ENCODE results near the gene CDK17. TPM values are rescaled to one million over a fixed set of nuclear protein-coding genes. Genes with fewer than 3 reads are reported as not detected.

The CDK17 gene
- total and polyA plus RNA-seq, 2 donors (not counting 1 experiment from before 2014, with no cell fraction given): 50.0 to 109 TPM

DNA sequence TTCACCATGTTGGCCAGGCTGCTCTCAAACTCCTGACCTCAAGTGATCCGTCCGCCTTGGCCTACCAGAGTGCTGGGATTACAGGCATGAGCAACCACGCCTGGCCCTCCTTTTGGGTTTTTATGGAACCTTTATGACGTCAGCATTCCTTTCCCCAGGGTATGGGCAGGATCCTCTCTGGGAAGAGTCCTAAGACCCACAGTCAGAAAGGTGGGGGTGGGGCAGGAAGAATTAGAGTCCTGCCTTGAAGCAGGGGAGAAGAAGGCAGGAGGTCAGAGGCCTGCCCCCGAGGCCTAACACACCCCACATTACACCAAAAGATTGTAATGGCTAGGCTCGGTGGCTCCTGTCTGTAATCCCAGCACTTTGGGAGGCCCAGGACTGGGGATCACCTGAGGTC, 30.8 kb upstream of the CDK17 start:
- Histone ChIP-seq H3K79me2 (ENCODE audit: control insufficient read depth, insufficient read depth, low read length) (no peaks in the 10 kb centered on the region), H3K9me3 (ENCODE audit: control insufficient read depth, insufficient read depth, low read depth, low read length) (no peaks in the 10 kb centered on the region), H3K4me1 (ENCODE audit: control insufficient read depth, extremely low read depth, insufficient read depth, low read length) (peaks cover 16% of the 10 kb centered on the region), H2AFZ (ENCODE audit: low read length) (no peak overlapping the region), H3K27me3 (ENCODE audit: control insufficient read depth, insufficient read depth, low read length) (no peaks in the 10 kb centered on the region), H3K9ac (ENCODE audit: insufficient read depth, low read length) (no peak overlapping the region), H3K4me2 (ENCODE audit: extremely low read depth, insufficient read depth, low read length) (no peak overlapping the region), H3K4me3 (replicated peaks in 1 of 4; ENCODE audit: control extremely low read depth in 1 of 4, insufficient read depth in 1 of 4, low read depth in 3 of 4, low read length in 4 of 4) (no peak overlapping the region), H4K20me1 (ENCODE audit: control insufficient read depth, extremely low read depth, insufficient read depth, low read length) (no peaks in the 10 kb centered on the region), H3K36me3 (ENCODE audit: control insufficient read depth, insufficient read depth, low read length) (no peaks in the 10 kb centered on the region), H3K27ac (ENCODE audit: insufficient read depth, low read length) (no peak overlapping the region)
- DNase-seq (ENCODE audit: low read depth in 2 of 2): no peak
- TF ChIP-seq EZH2 (IDR thresholded peaks at IDR 0.05; ENCODE audit: low read length, missing control alignments): no peak
- TF ChIP-seq, protein P1, sequence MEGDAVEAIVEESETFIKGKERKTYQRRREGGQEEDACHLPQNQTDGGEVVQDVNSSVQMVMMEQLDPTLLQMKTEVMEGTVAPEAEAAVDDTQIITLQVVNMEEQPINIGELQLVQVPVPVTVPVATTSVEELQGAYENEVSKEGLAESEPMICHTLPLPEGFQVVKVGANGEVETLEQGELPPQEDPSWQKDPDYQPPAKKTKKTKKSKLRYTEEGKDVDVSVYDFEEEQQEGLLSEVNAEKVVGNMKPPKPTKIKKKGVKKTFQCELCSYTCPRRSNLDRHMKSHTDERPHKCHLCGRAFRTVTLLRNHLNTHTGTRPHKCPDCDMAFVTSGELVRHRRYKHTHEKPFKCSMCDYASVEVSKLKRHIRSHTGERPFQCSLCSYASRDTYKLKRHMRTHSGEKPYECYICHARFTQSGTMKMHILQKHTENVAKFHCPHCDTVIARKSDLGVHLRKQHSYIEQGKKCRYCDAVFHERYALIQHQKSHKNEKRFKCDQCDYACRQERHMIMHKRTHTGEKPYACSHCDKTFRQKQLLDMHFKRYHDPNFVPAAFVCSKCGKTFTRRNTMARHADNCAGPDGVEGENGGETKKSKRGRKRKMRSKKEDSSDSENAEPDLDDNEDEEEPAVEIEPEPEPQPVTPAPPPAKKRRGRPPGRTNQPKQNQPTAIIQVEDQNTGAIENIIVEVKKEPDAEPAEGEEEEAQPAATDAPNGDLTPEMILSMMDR (conservative IDR thresholded peaks at IDR 0.05 in 1 of 2, IDR thresholded peaks at IDR 0.05 in 1 of 2; ENCODE audit: low read depth in 1 of 2, low read length in 2 of 2): no peak

DNA sequence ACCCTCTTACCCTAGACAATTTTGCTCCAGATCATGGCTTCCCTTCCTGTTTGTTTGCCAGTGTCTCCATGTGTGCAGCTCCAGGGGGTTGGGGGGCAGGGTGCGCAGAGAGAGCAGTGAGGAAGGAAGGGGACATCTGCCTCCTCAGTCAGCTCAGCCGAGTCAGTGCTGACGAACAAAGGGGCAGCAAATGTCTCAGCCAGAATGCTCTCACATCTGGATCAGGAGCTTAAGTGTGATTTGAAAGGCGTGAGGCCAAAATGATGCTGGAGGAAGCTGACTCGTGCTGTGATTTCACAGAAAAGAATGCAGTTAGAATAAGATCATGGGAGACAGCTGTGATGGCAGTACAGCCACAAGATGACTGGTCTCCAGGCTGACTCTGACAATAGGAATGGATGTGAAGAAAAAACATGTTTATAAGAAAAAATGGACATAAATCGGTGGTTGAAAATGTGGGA, 27.1 kb upstream of the CDK17 start:
- Histone ChIP-seq H4K20me1 (ENCODE audit: control insufficient read depth, extremely low read depth, insufficient read depth, low read length) (no peaks in the 10 kb centered on the region), H3K79me2 (ENCODE audit: control insufficient read depth, insufficient read depth, low read length) (no peaks in the 10 kb centered on the region)

DNA sequence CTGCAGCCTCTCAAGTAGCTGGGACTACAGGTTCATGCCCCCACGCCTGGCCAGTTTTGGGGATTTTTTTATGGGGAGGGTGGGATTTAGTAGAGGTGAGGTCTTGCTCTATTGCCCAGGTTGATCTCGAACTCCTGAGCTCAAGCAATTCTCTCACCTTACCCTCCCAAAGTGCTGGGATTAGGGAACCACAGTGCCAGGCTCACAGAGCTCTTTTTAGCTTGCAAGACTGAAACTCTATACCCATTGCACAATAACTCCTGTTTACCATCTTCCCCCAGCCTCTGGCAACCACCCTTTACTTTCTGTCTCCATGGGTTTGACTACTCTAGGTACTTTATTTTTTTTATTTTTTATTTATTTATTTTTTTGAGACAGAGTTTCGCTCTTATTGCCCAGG, 25.7 kb upstream of the CDK17 start:
- peak overlapping the region; percentile 21 for H3K4me2 ChIP-seq (ENCODE audit: extremely low read depth, insufficient read depth, low read length)
- no peaks in the 10 kb centered on the region for H4K20me1 ChIP-seq (ENCODE audit: control insufficient read depth, extremely low read depth, insufficient read depth, low read length)
- H3K9ac ChIP-seq (ENCODE audit: insufficient read depth, low read length): peak overlapping the region; percentile 69
- peaks cover 21% of the 10 kb centered on the region for H3K4me1 ChIP-seq (ENCODE audit: control insufficient read depth, extremely low read depth, insufficient read depth, low read length)
- no peaks in the 10 kb centered on the region for H3K36me3 ChIP-seq (ENCODE audit: control insufficient read depth, insufficient read depth, low read length)
- peak; percentile 54 to 91 for DNase-seq (ENCODE audit: low read depth in 2 of 2)
- TF ChIP-seq, protein P1 (conservative IDR thresholded peaks at IDR 0.05 in 1 of 2, IDR thresholded peaks at IDR 0.05 in 1 of 2; ENCODE audit: low read depth in 1 of 2, low read length in 2 of 2): no peak
- no peak for TF ChIP-seq EZH2 (IDR thresholded peaks at IDR 0.05; ENCODE audit: low read length, missing control alignments)
- no peaks in the 10 kb centered on the region for H3K9me3 ChIP-seq (ENCODE audit: control insufficient read depth, insufficient read depth, low read depth, low read length)
- peak overlapping the region in 3 of 4 experiments; percentile 2 to 31 (median 10) for H3K4me3 ChIP-seq (replicated peaks in 1 of 4; ENCODE audit: control extremely low read depth in 1 of 4, insufficient read depth in 1 of 4, low read depth in 3 of 4, low read length in 4 of 4)
- no peaks in the 10 kb centered on the region for H3K79me2 ChIP-seq (ENCODE audit: control insufficient read depth, insufficient read depth, low read length)
- H3K27me3 ChIP-seq (ENCODE audit: control insufficient read depth, insufficient read depth, low read length): no peaks in the 10 kb centered on the region
- peak overlapping the region; percentile 100 for H3K27ac ChIP-seq (ENCODE audit: insufficient read depth, low read length)
- no peak overlapping the region for H2AFZ ChIP-seq (ENCODE audit: low read length)

More for the DNA sequence above, 27.1 kb upstream of the CDK17 start:
- peak overlapping the region; percentile 89 for H3K4me2 ChIP-seq (ENCODE audit: extremely low read depth, insufficient read depth, low read length)
- H3K4me3 ChIP-seq (replicated peaks in 1 of 4; ENCODE audit: control extremely low read depth in 1 of 4, insufficient read depth in 1 of 4, low read depth in 3 of 4, low read length in 4 of 4): peak overlapping the region; percentile 22 to 60 (median 40)
- no peak for TF ChIP-seq EZH2 (IDR thresholded peaks at IDR 0.05; ENCODE audit: low read length, missing control alignments)
- TF ChIP-seq, protein P1 (conservative IDR thresholded peaks at IDR 0.05 in 1 of 2, IDR thresholded peaks at IDR 0.05 in 1 of 2; ENCODE audit: low read depth in 1 of 2, low read length in 2 of 2): no peak
- no peaks in the 10 kb centered on the region for H3K27me3 ChIP-seq (ENCODE audit: control insufficient read depth, insufficient read depth, low read length)
- DNase-seq (ENCODE audit: low read depth in 2 of 2): peak; percentile 100
- H3K9me3 ChIP-seq (ENCODE audit: control insufficient read depth, insufficient read depth, low read depth, low read length): no peaks in the 10 kb centered on the region
- H3K4me1 ChIP-seq (ENCODE audit: control insufficient read depth, extremely low read depth, insufficient read depth, low read length): peaks cover 21% of the 10 kb centered on the region
- no peak overlapping the region for H2AFZ ChIP-seq (ENCODE audit: low read length)
- peak overlapping the region; percentile 88 for H3K9ac ChIP-seq (ENCODE audit: insufficient read depth, low read length)
- peak overlapping the region; percentile 100 for H3K27ac ChIP-seq (ENCODE audit: insufficient read depth, low read length)
- no peaks in the 10 kb centered on the region for H3K36me3 ChIP-seq (ENCODE audit: control insufficient read depth, insufficient read depth, low read length)

All from fibroblast of lung (primary cell).